ENCODE data around the gene SP1.
"Not testable (repeated sequence)": the region's sequence is repeated elsewhere in the genome, so short reads cannot be mapped to it uniquely, and the experiment has no call there.

- not testable (repeated sequence) for TF ChIP-seq POLR2A, CTCF (IDR thresholded peaks at IDR 0.05)
Measured at GRCh38 chr12:53415752-53416389, 35.9 kb downstream of the SP1 start.

All from heart left ventricle (tissue), 13 donors.